SU-DHL-6 (cell line): Measurements from ENCODE around the gene TRIM32.

ENCODE experiments used
- H2AFZ ChIP-seq: fragments of 200-600 bp; sonication (generic); 2 replicates; pipeline ENCODE4 v1.6.1; 2014; ENCODE audit warnings: low read depth, mild to moderate bottlenecking, moderate library complexity, mixed read lengths, antibody characterized with exemption, low read length; ENCODE audit not compliant: severe bottlenecking
- H3F3A ChIP-seq: fragments of 200-600 bp; shearing (Covaris generic); 2 replicates; pipeline ENCODE4 v1.6.0; 2016; ENCODE audit warnings: antibody characterized with exemption, mild to moderate bottlenecking; ENCODE audit not compliant: insufficient read depth
- H3K27ac ChIP-seq: fragments of 200-600 bp; sonication (generic); 2 replicates; pipeline ENCODE4 v1.5.1; 2016; ENCODE audit warnings: low read depth, mild to moderate bottlenecking, low read length, moderate library complexity, mixed read lengths
- H3K27me3 ChIP-seq: fragments of 200-600 bp; sonication (generic), shearing (Covaris generic); 2 replicates; pipeline ENCODE4 v1.6.0; 2014; ENCODE audit warnings: mild to moderate bottlenecking, low read length
- H3K36me3 ChIP-seq: fragments of 200-600 bp; sonication (generic); 2 replicates; pipeline ENCODE4 v1.6.1; 2014; ENCODE audit warnings: mild to moderate bottlenecking, low read length, mixed read lengths
- H3K4me2 ChIP-seq: fragments of 300-600, 200-600 bp; shearing (Covaris generic), sonication (generic); 2 replicates; pipeline ENCODE4 v1.6.0; 2014; ENCODE audit warnings: low read length, low read depth, mild to moderate bottlenecking; ENCODE audit not compliant: poor library complexity, severe bottlenecking
- H3K4me3 ChIP-seq: fragments of 200-600 bp; sonication (generic); 2 replicates; pipeline ENCODE4 v1.5.1; 2014; ENCODE audit warnings: antibody characterized with exemption, low read length, mild to moderate bottlenecking, mixed read lengths; ENCODE audit not compliant: insufficient read depth, poor library complexity, severe bottlenecking
- H3K79me2 ChIP-seq: fragments of 200-600 bp; sonication (generic); 2 replicates; pipeline ENCODE4 v1.6.1; 2014; ENCODE audit warnings: mild to moderate bottlenecking, low read length, moderate library complexity; ENCODE audit not compliant: insufficient read depth
- H3K9ac ChIP-seq: fragments of 200-600 bp; sonication (generic); 2 replicates; pipeline ENCODE4 v1.7.0; 2014; ENCODE audit warnings: mild to moderate bottlenecking, low read length
- H3K9me2 ChIP-seq: fragments of 200-600 bp; sonication (generic); replicated peaks from 2 replicates; pipeline ENCODE4 v1.6.1; 2014; ENCODE audit warnings: low read length; ENCODE audit not compliant: insufficient read depth
- H3K9me3 ChIP-seq: fragments of 200-600 bp; sonication (generic); 2 replicates; pipeline ENCODE4 v1.6.1; 2014; ENCODE audit warnings: low read length, mixed read lengths; ENCODE audit not compliant: insufficient read depth
- H4K20me1 ChIP-seq: fragments of 200-600 bp; sonication (generic); 2 replicates; pipeline ENCODE4 v1.6.1; 2014; ENCODE audit warnings: low read depth, mild to moderate bottlenecking, antibody characterized with exemption, low read length, moderate library complexity, mixed read lengths
- EZH2phosphoT487 ChIP-seq: fragments of 200-600 bp; sonication (generic), shearing (Covaris generic); conservative IDR thresholded peaks from 2 replicates; pipeline ENCODE4 v1.6.1; 2018; ENCODE audit warnings: mild to moderate bottlenecking, antibody characterized with exemption, low read length, moderate library complexity, mixed read lengths
- TF ChIP-seq, protein P1 (sequence below): fragments of 200-600 bp; sonication (generic); IDR thresholded peaks from one replicate; pipeline ENCODE4 v1.5.1; 2017; ENCODE audit warnings: antibody characterized with exemption, mild to moderate bottlenecking, low read length, moderate library complexity; ENCODE audit not compliant: insufficient read depth, poor library complexity, severe bottlenecking

The TRIM32 gene

DNA sequence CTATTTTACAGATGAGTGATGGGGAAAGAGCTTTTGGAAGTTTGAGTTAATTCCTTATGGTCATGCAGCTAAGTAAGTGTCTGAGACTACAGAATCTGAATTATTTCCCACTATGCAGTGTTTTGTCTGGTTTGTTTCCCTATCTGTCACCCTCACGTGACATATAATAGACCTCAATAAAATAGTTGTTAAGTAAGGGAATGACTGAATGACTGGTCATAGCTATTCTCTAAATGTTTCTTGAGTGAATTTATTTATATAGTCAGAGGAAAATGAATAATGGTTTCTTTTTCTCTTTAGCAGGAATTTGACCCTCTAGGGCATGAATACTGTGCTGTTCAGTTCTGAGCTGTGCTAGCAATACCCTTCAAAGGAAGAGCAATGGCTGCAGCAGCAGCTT is 10.3 kb downstream of the TRIM32 start:
- Histone ChIP-seq H3K4me2 (no peak overlapping the region), H3K9me2 (no peaks in the 10 kb centered on the region), H3K27me3 (no peaks in the 10 kb centered on the region), H3K9ac (no peak overlapping the region), H3K27ac (no peak overlapping the region), H4K20me1 (no peaks in the 10 kb centered on the region), H2AFZ (no peak overlapping the region), H3K36me3 (0 out of 2 replicates have a peak, but pooled peaks cover 8% of the 10 kb centered on the region), H3K4me3 (no peak overlapping the region), H3K79me2 (peaks cover 42% of the 10 kb centered on the region), H3K9me3 (no peaks in the 10 kb centered on the region), H3F3A (no peaks in the 10 kb centered on the region)
- TF ChIP-seq, protein P1, sequence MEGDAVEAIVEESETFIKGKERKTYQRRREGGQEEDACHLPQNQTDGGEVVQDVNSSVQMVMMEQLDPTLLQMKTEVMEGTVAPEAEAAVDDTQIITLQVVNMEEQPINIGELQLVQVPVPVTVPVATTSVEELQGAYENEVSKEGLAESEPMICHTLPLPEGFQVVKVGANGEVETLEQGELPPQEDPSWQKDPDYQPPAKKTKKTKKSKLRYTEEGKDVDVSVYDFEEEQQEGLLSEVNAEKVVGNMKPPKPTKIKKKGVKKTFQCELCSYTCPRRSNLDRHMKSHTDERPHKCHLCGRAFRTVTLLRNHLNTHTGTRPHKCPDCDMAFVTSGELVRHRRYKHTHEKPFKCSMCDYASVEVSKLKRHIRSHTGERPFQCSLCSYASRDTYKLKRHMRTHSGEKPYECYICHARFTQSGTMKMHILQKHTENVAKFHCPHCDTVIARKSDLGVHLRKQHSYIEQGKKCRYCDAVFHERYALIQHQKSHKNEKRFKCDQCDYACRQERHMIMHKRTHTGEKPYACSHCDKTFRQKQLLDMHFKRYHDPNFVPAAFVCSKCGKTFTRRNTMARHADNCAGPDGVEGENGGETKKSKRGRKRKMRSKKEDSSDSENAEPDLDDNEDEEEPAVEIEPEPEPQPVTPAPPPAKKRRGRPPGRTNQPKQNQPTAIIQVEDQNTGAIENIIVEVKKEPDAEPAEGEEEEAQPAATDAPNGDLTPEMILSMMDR, result no peak
- no peak for TF ChIP-seq EZH2phosphoT487

DNA sequence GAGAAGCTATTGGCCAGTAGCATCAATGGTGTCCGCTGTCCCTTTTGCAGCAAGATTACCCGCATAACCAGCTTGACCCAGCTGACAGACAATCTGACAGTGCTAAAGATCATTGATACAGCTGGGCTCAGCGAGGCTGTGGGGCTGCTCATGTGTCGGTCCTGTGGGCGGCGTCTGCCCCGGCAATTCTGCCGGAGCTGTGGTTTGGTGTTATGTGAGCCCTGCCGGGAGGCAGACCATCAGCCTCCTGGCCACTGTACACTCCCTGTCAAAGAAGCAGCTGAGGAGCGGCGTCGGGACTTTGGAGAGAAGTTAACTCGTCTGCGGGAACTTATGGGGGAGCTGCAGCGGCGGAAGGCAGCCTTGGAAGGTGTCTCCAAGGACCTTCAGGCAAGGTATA is 10.8 kb downstream of the TRIM32 start:
- Histone ChIP-seq H3K27ac (no peak overlapping the region), H3K36me3 (0 out of 2 replicates have a peak, but pooled peaks cover 8% of the 10 kb centered on the region), H3K9me3 (no peaks in the 10 kb centered on the region), H3K9ac (no peak overlapping the region), H3F3A (no peaks in the 10 kb centered on the region), H3K9me2 (no peaks in the 10 kb centered on the region), H3K79me2 (peaks cover 37% of the 10 kb centered on the region), H3K4me2 (no peak overlapping the region), H3K27me3 (no peaks in the 10 kb centered on the region), H2AFZ (no peak overlapping the region), H3K4me3 (no peak overlapping the region), H4K20me1 (no peaks in the 10 kb centered on the region)
- no peak for TF ChIP-seq EZH2phosphoT487
- TF ChIP-seq, protein P1, result no peak

DNA sequence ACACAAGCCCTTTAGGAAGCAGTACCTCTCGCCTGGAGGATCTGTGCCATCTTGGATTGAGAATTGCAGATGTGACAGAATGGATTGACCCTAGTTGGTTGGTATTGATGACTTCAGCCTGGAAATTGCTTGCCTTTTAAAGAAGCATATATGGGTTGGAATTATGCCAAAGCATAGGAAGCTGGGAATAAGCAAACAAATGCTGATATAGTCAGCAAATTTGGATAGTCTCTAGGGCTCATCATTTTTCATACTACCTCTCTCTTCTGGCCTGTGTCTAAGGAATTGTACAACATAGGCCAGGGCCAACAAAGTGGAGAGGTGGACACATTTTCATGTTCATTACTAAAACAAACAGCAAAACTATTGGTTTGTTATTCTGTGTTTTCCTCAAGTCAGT is 13.2 kb downstream of the TRIM32 start:
- peaks cover 16% of the 10 kb centered on the region for H3K79me2 ChIP-seq
- TF ChIP-seq, protein P1, result no peak
- TF ChIP-seq EZH2phosphoT487, result no peak

More for the DNA sequence above, 13.2 kb downstream of the TRIM32 start:
- no peak overlapping the region for H3K4me3 ChIP-seq
- H3K27me3 ChIP-seq, result no peaks in the 10 kb centered on the region
- H3K36me3 ChIP-seq, result 0 out of 2 replicates have a peak, but pooled peaks cover 8% of the 10 kb centered on the region
- H4K20me1 ChIP-seq, result no peaks in the 10 kb centered on the region
- no peak overlapping the region for H2AFZ ChIP-seq
- no peaks in the 10 kb centered on the region for H3K9me3 ChIP-seq
- no peak overlapping the region for H3K4me2 ChIP-seq
- H3K9ac ChIP-seq, result no peak overlapping the region
- H3K9me2 ChIP-seq, result no peaks in the 10 kb centered on the region
- no peaks in the 10 kb centered on the region for H3F3A ChIP-seq
- H3K27ac ChIP-seq, result no peak overlapping the region
